HFFc6 (cell line): ENCODE results near the gene C22orf15. TPM values are rescaled to one million over a fixed set of nuclear protein-coding genes. Genes with fewer than 3 reads are reported as not detected.

Experiments used
- DNase-seq: peaks from one replicate; pipeline ENCODE4 v3.0.0-alpha.2; 2018
- H3K27ac Mint-ChIP-seq: 2 replicates; pipeline ENCODE4 v1.8.0; 2020; ENCODE audit warnings: mild to moderate bottlenecking, mixed read lengths
- H3K27me3 Mint-ChIP-seq: 2 replicates; pipeline ENCODE4 v1.8.0; 2021; ENCODE audit warnings: mild to moderate bottlenecking, moderate library complexity, mixed read lengths; ENCODE audit not compliant: insufficient read depth
- H3K36me3 Mint-ChIP-seq: 2 replicates; pipeline ENCODE4 v1.8.0; 2021; ENCODE audit warnings: low read depth, mixed read lengths
- H3K4me1 Mint-ChIP-seq: 2 replicates; pipeline ENCODE4 v1.8.0; 2020; ENCODE audit warnings: low read depth, mixed read lengths
- H3K4me3 Mint-ChIP-seq: 2 replicates; pipeline ENCODE4 v1.8.0; 2020; ENCODE audit warnings: mild to moderate bottlenecking, moderate library complexity, mixed read lengths
- H3K9me3 Mint-ChIP-seq: 2 replicates; pipeline ENCODE4 v1.8.0; 2020; ENCODE audit warnings: mild to moderate bottlenecking, mixed read lengths
- CTCF ChIP-seq: fragments of 200-600 bp; sonication (generic); IDR thresholded peaks from 2 replicates; pipeline ENCODE4 v1.5.0; 2021; ENCODE audit warnings: antibody characterized with exemption, mild to moderate bottlenecking
- long read RNA-seq: library from polyadenylated mRNA; unstranded; transcript quantifications from one replicate; pipeline ENCODE4 v2.0.0, GENCODE V29; 2019
- total RNA-seq, 6 experiments: library from RNA; stranded (reverse); fragmentation: NEBNext Ultra II Directional; extraction: Animal tissue kit (Norgen Biotek cat#: 25700); gene quantifications; 2 replicates in 1 of 6; 3 replicates in 5 of 6; pipeline ENCODE4 v1.2.3, GENCODE V29; 2021

Gene C22orf15
- total RNA-seq = 1 to 10 TPM in 3 of 6 experiments, under 1 TPM in 3; 0.48 to 4.0 (median 1.1) TPM
- long read RNA-seq, partial matches to known transcripts = 0 of 1 reads
- long read RNA-seq, other reads (novel, unspliced or antisense) = 0 of 1 reads

GRCh38 chr22:23762842-23763578, at the start of gene C22orf15:
C22orf15 (plus strand) TSS chr22:23762990; CDS start chr22:23763307, 317 bp downstream.
- Mint-ChIP-seq H3K27me3 (peaks cover 2% of the 10 kb centered on the region), H3K4me3 (peak within 1 kb of the TSS; percentile 67), H3K27ac (peak within 1 kb of the TSS; percentile 70)

GRCh38 chr22:23713696-23714595, 48.8 kb upstream of the C22orf15 start:
- H3K4me3 Mint-ChIP-seq = no peak overlapping the region
- no peak for TF ChIP-seq CTCF
- H3K27me3 Mint-ChIP-seq = peaks cover 2% of the 10 kb centered on the region; the same call in 1 of the 2 replicates
- H3K4me1 Mint-ChIP-seq = peaks cover 14% of the 10 kb centered on the region
- no peaks in the 10 kb centered on the region for H3K9me3 Mint-ChIP-seq
- H3K36me3 Mint-ChIP-seq = peaks cover 17% of the 10 kb centered on the region
- no peak for DNase-seq
- H3K27ac Mint-ChIP-seq = no peak overlapping the region

More at GRCh38 chr22:23762842-23763578, at the start of gene C22orf15:
- Mint-ChIP-seq H3K4me1 (peaks cover 23% of the 10 kb centered on the region), H3K36me3 (no peaks in the 10 kb centered on the region; the same call in 1 of the 2 replicates), H3K9me3 (no peaks in the 10 kb centered on the region)
- DNase-seq = peak; percentile 56
- TF ChIP-seq CTCF = no peak

- TF ChIP-seq CTCF = no peak
- H3K9me3 Mint-ChIP-seq = no peaks in the 10 kb centered on the region
- 0 out of 2 replicates have a peak overlapping the region, but pooled peaks have one; percentile 22 for H3K4me3 Mint-ChIP-seq
- peaks cover 17% of the 10 kb centered on the region for H3K36me3 Mint-ChIP-seq
- peaks cover 2% of the 10 kb centered on the region; the same call in 1 of the 2 replicates for H3K27me3 Mint-ChIP-seq
- no peak overlapping the region for H3K27ac Mint-ChIP-seq
- no peak for DNase-seq
- H3K4me1 Mint-ChIP-seq = 0 out of 2 replicates have a peak, but pooled peaks cover 4% of the 10 kb centered on the region
Observed at GRCh38 chr22:23714596-23715578, 47.9 kb upstream of the C22orf15 start.

GRCh38 chr22:23715806-23716375, 46.9 kb upstream of the C22orf15 start:
- 0 out of 2 replicates have a peak, but pooled peaks cover 4% of the 10 kb centered on the region for H3K4me1 Mint-ChIP-seq

More at GRCh38 chr22:23715806-23716375, 46.9 kb upstream of the C22orf15 start:
- no peak overlapping the region for H3K27ac Mint-ChIP-seq
- H3K36me3 Mint-ChIP-seq = peaks cover 15% of the 10 kb centered on the region
- peak overlapping the region; percentile 83; the same call in 1 of the 2 replicates for H3K4me3 Mint-ChIP-seq
- no peaks in the 10 kb centered on the region for H3K9me3 Mint-ChIP-seq
- no peak for TF ChIP-seq CTCF
- DNase-seq = no peak
- peaks cover 2% of the 10 kb centered on the region; the same call in 1 of the 2 replicates for H3K27me3 Mint-ChIP-seq
